ENCODE results near the gene FOXA2.
"Not testable (repeated sequence)": the region's sequence is repeated elsewhere in the genome, so short reads cannot be mapped to it uniquely, and the experiment has no call there.

The FOXA2 gene

GRCh38 chr20:22567944-22568871 lies 16.2 kb downstream of the FOXA2 start:
- no peak for DNase-seq (ENCODE audit: low read depth)

DNA sequence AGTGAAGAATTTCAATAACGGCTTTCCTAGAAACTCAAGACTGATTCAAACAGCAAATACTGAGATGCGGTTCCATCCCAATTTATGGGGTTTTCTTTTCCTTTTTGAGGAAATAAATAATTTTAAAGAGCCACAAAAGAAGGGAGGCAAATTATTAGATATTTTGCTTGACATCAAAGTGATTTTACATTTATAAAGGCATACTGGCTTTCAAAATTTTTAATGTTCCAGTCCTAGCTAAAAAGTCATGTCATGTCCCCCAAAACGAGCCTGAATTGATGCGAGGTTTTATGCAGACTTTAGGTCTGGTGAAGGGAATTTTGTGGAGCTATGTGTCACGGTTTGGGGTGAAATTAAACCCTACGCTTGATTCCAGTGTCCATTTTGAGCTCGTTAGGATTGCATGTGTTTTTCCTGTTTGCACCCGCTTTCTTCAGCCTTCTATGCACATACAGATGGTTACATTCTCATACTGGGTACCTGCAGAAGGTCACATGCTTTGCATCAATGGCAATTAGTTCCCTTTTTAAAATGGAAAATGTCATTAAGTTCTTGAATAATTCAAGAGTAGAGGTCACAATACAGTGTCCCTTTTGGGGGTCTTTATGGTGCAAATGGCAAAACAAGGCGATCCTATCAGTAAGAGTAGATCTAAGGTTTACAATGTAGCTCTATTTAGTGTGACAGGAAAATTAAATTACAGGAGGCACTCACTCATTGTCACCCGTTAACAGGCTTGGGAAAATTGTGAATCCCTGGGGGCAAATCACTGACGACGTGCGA lies 17.3 kb downstream of the FOXA2 start:
- DNase-seq (ENCODE audit: low read depth), result no peak

- no peak for DNase-seq (ENCODE audit: low read depth)
These were observed 21.1 kb downstream of the FOXA2 start for GRCh38 chr20:22563062-22563965.

DNA sequence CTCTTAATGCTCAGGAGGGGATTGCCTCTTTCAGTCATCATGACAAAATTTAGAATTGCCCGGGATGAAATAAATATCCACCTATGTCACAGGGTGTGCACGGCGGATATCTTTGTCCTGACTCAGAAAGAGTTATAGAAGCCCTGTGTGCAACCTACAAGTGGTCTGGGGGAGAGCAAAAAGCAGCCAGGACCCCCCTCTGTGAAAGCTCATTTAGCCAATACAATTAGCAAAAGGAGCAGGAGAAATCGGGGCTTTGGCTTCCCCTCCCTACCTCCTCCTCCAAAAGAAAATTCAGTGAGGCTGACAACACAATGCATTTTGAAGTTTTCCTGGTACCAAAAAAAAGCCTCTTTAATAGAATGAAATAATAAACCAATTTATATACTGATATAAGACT lies 21.8 kb downstream of the FOXA2 start:
- no peak for DNase-seq (ENCODE audit: low read depth)

DNA sequence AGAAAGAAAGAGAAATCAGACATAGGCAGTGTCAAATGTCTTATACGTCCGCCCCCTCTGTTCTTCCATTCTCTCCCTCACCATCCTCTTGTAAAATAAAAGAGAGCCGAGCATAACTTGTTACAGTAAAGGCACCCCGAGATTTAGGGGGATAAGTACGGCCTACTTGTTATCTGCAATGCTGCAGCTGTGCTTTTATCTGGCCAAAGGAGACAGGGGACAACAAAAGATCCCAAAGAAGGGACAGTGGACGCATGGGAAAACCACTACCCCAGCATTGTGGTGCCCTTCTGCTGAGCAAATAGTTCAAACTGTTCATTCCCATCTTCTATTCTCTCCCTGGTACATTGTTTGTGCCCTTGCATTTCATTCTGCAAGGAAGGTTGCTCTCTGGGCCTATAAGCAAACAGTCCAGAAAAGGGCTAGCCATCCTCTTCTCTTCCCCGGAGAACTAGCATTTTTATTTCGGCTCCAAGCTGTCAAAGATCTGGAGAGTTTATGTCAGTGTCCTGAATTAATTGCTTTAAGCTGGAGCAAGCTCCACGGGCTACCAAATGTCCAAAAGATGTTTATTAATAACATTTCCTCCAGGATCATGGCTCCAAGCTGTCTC lies 22.3 kb downstream of the FOXA2 start:
- no peak for DNase-seq (ENCODE audit: low read depth)

DNA sequence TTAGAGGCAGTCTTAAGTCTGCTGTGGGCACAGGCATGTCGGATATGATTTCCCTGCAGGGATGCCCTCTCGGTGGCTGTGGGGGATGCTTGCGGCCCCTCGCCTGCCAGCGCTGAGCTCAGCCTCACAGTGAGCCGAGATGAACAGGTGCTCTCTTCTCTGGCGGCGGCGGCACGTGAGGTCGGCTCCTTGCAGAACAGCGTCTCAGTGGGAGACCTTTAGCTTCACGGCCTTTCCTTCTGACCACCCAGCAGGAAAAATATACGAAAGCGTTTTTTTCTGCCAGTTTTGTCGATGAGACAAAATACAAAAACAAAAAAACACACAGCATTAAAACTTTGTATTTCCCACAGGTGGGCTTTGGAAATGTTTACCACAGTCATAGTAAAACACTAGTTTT lies 23.6 kb downstream of the FOXA2 start:
- no peak for DNase-seq (ENCODE audit: low read depth)

DNA sequence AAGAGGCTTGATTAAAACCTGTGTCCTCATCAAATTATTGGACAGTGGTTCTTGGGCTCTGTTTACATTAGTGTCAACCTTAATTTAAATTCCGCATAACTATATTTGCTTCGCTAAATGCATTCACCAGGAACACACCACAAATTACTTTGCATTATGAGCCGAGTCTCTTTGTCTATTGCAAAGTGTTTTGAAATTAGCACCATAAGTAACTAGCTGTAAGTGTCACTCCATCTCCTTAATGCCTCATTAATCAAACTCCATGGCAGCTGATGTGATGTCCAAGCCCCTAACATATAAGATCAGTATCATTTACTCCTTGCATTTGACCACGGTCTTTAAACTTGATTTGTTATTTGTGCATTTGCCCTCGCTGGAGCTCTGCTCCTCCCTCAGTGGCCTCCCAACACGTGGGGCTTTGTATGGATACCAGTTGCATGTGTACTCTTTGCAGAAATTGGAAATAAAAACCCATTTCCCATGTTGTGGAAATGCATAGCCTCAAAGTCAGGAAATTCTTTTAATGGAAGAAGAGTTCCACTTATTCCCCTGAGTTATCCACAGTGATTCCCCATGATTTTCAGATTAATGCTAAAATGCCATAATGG lies 24.6 kb downstream of the FOXA2 start:
- no peak for DNase-seq (ENCODE audit: low read depth)

- no peak for DNase-seq (ENCODE audit: low read depth)
These were observed 26.7 kb downstream of the FOXA2 start for GRCh38 chr20:22557403-22558276.

GRCh38 chr20:22556565-22557056 lies 27.8 kb downstream of the FOXA2 start:
- DNase-seq (ENCODE audit: low read depth), result no peak

DNA sequence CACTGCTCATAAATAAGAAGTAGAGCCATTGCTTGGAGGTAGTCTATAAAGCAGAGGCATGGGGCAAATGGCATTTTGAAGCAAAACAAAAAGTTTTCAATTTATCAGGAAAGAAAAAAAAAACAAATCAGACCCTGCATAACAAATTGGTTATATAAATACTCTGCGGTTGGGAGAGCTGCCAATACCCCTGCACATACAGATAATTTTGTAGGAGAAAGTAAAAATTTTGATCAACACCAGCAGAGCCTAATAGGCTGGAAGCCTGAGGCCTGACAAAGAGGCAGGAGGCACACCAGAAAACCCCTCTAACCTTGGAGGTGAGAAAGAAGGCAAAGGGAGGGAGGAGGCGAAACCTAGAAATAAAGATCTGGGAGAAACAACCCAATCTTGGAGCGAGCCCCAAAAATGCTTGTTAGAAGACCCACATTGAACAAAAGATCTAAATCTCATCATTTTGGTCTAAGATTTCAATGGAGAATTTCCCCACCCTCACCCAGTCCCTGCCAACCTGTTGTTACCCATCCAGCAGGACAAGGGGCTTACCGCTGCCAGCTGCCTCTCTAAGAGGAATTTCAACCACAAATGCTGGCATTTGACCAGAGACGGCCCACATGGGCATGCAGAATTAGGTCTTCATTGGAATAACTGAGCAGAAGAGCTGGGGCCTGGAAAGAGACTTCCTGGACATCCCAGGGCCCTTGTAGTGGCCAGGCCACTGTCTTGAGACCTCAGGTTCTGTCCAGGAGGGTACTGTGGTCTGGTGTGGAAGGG lies 28.4 kb downstream of the FOXA2 start:
- no peak for DNase-seq (ENCODE audit: low read depth)

- no peak for DNase-seq (ENCODE audit: low read depth)
These were observed 30.0 kb downstream of the FOXA2 start for GRCh38 chr20:22554391-22554790.

DNA sequence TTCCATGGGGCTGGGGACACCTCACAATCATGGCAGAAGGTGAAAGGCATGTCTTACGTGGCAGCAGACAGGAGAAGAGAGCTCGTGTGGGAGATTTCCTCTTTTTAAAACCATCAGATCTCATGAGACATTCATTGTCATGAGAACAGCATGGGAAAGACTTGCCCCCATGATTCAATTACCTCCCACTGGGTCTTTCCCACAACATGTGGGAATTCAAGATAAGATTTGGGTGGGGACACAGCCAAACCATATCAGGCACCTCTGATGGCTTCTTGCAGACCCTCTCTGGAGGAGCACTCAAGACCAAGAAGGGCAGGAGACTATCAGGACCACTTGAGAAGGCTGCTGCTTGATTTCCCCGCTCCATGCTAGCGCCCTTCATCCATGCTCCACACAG lies 33.9 kb downstream of the FOXA2 start:
- not testable (repeated sequence) for DNase-seq (ENCODE audit: low read depth)

DNA sequence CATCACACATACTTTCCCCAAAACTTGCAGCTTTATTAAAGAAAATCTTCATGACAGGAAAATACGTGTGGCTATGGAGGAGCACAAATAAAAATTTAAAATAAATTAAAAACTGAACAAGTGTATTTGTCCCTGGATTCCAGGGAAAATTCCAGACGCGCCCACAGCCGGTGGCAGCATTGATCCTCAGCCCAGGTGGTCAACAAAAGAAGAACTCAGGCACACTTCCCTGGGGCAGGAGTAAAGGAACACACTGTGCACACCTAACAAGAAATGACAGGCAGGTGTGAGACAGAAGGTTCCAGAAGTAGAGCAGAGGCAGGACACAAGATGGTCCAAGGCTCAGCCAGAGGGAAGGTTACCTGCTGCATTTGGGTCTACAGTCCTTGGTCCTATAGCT lies 36.3 kb downstream of the FOXA2 start:
- no peak for DNase-seq (ENCODE audit: low read depth)

DNA sequence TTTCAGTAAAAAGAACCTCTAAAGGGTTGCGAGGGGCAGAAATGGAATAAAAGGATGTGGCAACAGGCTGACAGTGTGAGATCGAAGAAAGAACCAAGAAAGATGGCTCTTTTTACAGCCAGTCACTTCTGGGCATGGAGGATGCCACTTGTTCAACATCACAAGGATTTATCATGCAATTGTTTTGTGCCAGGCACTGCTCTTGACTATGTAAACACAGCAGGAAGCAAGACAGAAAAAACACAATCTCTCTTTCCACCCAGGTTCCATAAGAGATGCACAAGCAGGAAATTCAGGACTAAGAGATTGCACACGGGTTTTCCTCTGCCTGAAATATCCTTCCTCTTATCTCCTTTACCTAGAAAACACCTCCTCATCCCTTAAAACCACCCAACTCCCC lies 38.0 kb downstream of the FOXA2 start:
- no peak for DNase-seq (ENCODE audit: low read depth)

- DNase-seq (ENCODE audit: low read depth), result no peak
These were observed 39.3 kb downstream of the FOXA2 start for GRCh38 chr20:22545045-22545444.

DNA sequence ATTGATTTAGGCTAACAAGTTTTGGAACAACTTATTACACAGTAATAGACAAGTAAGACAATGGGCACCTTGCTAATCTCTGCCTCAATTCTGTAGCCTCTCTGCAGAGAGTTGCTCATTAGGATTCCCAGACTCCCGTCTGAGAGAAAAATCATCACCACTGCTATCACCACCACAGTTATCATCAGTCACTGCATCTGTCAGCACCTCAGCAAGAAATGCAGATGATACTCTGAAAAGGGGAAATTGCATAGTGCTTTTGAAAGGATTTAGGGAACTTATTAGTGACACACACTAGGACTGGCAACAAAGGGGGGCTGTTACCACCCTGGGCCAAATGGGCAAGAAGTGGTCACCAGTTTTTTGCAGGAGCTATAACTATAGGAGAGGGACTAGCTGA lies 39.9 kb downstream of the FOXA2 start:
- DNase-seq (ENCODE audit: low read depth), result no peak

GRCh38 chr20:22542427-22542826 lies 41.9 kb downstream of the FOXA2 start:
- DNase-seq (ENCODE audit: low read depth), result no peak

- DNase-seq (ENCODE audit: low read depth), result no peak
These were observed 43.5 kb downstream of the FOXA2 start for GRCh38 chr20:22540832-22541231.

Data from T-helper 22 cell (primary cell).